Endothelial cell of umbilical vein (primary cell): Measurements from ENCODE around the gene RIPOR1. TPM values are rescaled to one million over a fixed set of nuclear protein-coding genes. Genes with fewer than 3 reads are reported as not detected.
A peak's percentile ranks its signal among the peaks of the same experiment; 100 is the strongest.

Experiments used
- BruUV-seq: library from RNA; stranded (reverse); fragments of 400-500 nt; replicated peaks from 2 replicates; lab custom pipeline; 2021; lab: Mats Ljungman, UMichigan
- CTCF ChIA-PET: fragments of 300-600, 350-600 bp; sonication (Branson Sonifier 250); formaldehyde crosslinking; loops from one replicate; lab custom pipeline; 2021; ENCODE audit warnings: antibody characterized with exemption, inconsistent platforms; lab: Charles Lee
- POLR2A ChIA-PET: fragments of 300-600, 350-600 bp; sonication (Branson Sonifier 250); formaldehyde crosslinking; loops from one replicate; lab custom pipeline; 2021; ENCODE audit warnings: antibody characterized with exemption, inconsistent platforms; lab: Charles Lee
- DNase-seq: peaks from one replicate; pipeline ENCODE4 v3.0.0-alpha.2; 2011; ENCODE audit warnings: low read depth, low spot score
- FAIRE-seq: peaks from 2 replicates; lab custom pipeline; 2011; peaks lifted over from hg19 to GRCh38; lab: Jason Lieb, UNC
- H2AFZ ChIP-seq: 2 replicates; pipeline ENCODE4 v1.6.0; 2012; ENCODE audit warnings: low read depth, low read length, control low read depth, inconsistent platforms
- H3K27ac ChIP-seq: 2 replicates; pipeline ENCODE4 v1.5.1; 2011; ENCODE audit warnings: low read depth, mild to moderate bottlenecking, control low read depth, low read length, moderate library complexity; ENCODE audit not compliant: insufficient read depth
- H3K27me3 ChIP-seq, 2 experiments: 2 replicates each; pipeline versions ENCODE4 v1.6.0 to v1.6.1; 2011; ENCODE audit warnings: low read length in 2 of 2, mixed read lengths in 1 of 2; ENCODE audit not compliant: control insufficient read depth in 2 of 2, insufficient read depth in 2 of 2
- H3K36me3 ChIP-seq, 2 experiments: 2 replicates in 1 of 2; 3 replicates in 1 of 2; pipeline ENCODE4 v1.5.1; 2011; ENCODE audit warnings: low read length in 2 of 2, mild to moderate bottlenecking in 1 of 2, moderate library complexity in 1 of 2; ENCODE audit not compliant: control insufficient read depth in 2 of 2, insufficient read depth in 2 of 2; ENCODE audit errors: extremely low read depth in 1 of 2
- H3K4me1 ChIP-seq: 3 replicates; pipeline ENCODE4 v1.5.1; 2011; ENCODE audit warnings: mild to moderate bottlenecking, low read length; ENCODE audit not compliant: control insufficient read depth, insufficient read depth; ENCODE audit errors: extremely low read depth
- H3K4me2 ChIP-seq: 2 replicates; pipeline ENCODE4 v1.6.1; 2011; ENCODE audit warnings: low read length, control low read depth, mixed read lengths; ENCODE audit not compliant: insufficient read depth
- H3K4me3 ChIP-seq, 3 experiments: fragments of 200-600 bp in 1 of 3; sonication (generic), shearing (Covaris generic) in 1 of 3; replicated peaks in 1 of 3; 2 replicates each; pipeline ENCODE4 v1.5.1; 2011 to 2016; ENCODE audit warnings: control low read depth in 3 of 3, low read length in 3 of 3, mild to moderate bottlenecking in 2 of 3, inconsistent platforms in 1 of 3, low read depth in 1 of 3, moderate library complexity in 1 of 3; ENCODE audit not compliant: insufficient read depth in 1 of 3
- H3K79me2 ChIP-seq: 2 replicates; pipeline ENCODE4 v1.6.0; 2012; ENCODE audit warnings: low read length, inconsistent platforms; ENCODE audit not compliant: control insufficient read depth, insufficient read depth
- H3K9ac ChIP-seq: replicated peaks from 2 replicates; pipeline ENCODE3; 2011; ENCODE audit warnings: low read length, control low read depth; ENCODE audit not compliant: insufficient read depth; ENCODE audit errors: extremely low read depth
- H3K9me1 ChIP-seq: replicated peaks from 3 replicates; pipeline ENCODE4 v1.6.0; 2011; ENCODE audit warnings: mild to moderate bottlenecking, low read length; ENCODE audit not compliant: control insufficient read depth, insufficient read depth; ENCODE audit errors: extremely low read depth
- H3K9me3 ChIP-seq: replicated peaks from 2 replicates; pipeline ENCODE4 v1.5.1; 2012; ENCODE audit warnings: low read length, inconsistent platforms; ENCODE audit not compliant: control insufficient read depth, insufficient read depth
- H4K20me1 ChIP-seq: replicated peaks from 2 replicates; pipeline ENCODE3; 2011; ENCODE audit warnings: mild to moderate bottlenecking, low read length; ENCODE audit not compliant: control insufficient read depth, insufficient read depth; ENCODE audit errors: extremely low read depth
- EZH2 ChIP-seq: IDR thresholded peaks from 2 replicates; pipeline ENCODE4 v1.6.1; 2012; ENCODE audit warnings: borderline replicate concordance, low read depth, mild to moderate bottlenecking, moderate library complexity, low read length, inconsistent platforms; ENCODE audit not compliant: severe bottlenecking
- FOS ChIP-seq: IDR thresholded peaks from 2 replicates; pipeline ENCODE4 v1.6.1; 2011; ENCODE audit warnings: mild to moderate bottlenecking, low read length, moderate library complexity, borderline replicate concordance; ENCODE audit not compliant: insufficient read depth
- GATA2 ChIP-seq: IDR thresholded peaks from 2 replicates; pipeline ENCODE4 v1.7.0; 2011; ENCODE audit warnings: low read depth, mild to moderate bottlenecking, moderate library complexity, mixed read lengths, low read length; ENCODE audit not compliant: insufficient read length, insufficient read depth
- JUN ChIP-seq: IDR thresholded peaks from 2 replicates; pipeline ENCODE4 v1.6.1; 2011; ENCODE audit warnings: borderline replicate concordance, low read depth; ENCODE audit not compliant: insufficient read length, insufficient read depth
- MYC ChIP-seq: IDR thresholded peaks from one replicate; pipeline ENCODE4 v1.6.1; 2011; ENCODE audit warnings: mild to moderate bottlenecking, low read depth, low read length
- POLR2A ChIP-seq: IDR thresholded peaks from 2 replicates; pipeline ENCODE4 v1.6.1; 2012; ENCODE audit warnings: low read depth, mild to moderate bottlenecking, control low read depth, low read length
- POLR2AphosphoS5 ChIP-seq: IDR thresholded peaks from 2 replicates; pipeline ENCODE4 v1.6.1; 2012; ENCODE audit warnings: low read depth, mild to moderate bottlenecking, control low read depth, low read length, moderate library complexity; ENCODE audit not compliant: insufficient read depth
- dilution Hi-C: fragments of 300-500 bp; cut with MboI; formaldehyde crosslinking; loops from one replicate; pipeline ENCODE4 v1.15.0; 2019; ENCODE audit warnings: low sequenced_read_pairs; ENCODE audit not compliant: extremely low pct_ligation_motif_present
- intact Hi-C: fragments of 100-400 bp; cut with micrococcal nuclease; formaldehyde crosslinking; loops from one replicate; pipeline ENCODE4 v1.10.0; 2022
- polyA plus RNA-seq, 4 experiments: library from polyadenylated mRNA; depleted of rRNA in 3 of 4; stranded (reverse) in 3 of 4; unstranded in 1 of 4; fragments of >200 nt; gene quantifications; 2 replicates each; pipeline versions ENCODE4 v1.2.1 to v1.2.3, GENCODE V29; 2011 to 2012; ENCODE audit warnings: missing spikeins in 1 of 4
- total RNA-seq: library from RNA; stranded (reverse); gene quantifications from 2 replicates; pipeline ENCODE4 v1.2.3, GENCODE V29; 2021
- TF ChIP-seq, protein P1 (sequence below), 2 donors: IDR thresholded peaks; 1 replicate in 1 of 2; 2 replicates in 1 of 2; pipeline ENCODE4 v1.5.1; 2011; ENCODE audit warnings: low read length in 2 of 2, mild to moderate bottlenecking in 2 of 2, moderate library complexity in 2 of 2, control low read depth in 1 of 2, inconsistent platforms in 1 of 2, low read depth in 1 of 2; ENCODE audit not compliant: insufficient read depth in 1 of 2; ENCODE audit errors: extremely low read depth in 1 of 2
- TF ChIP-seq, protein P2 (sequence below): IDR thresholded peaks from 2 replicates; pipeline ENCODE4 v1.6.1; 2011; ENCODE audit not compliant: insufficient read depth, insufficient read length

The RIPOR1 gene
- total and polyA plus RNA-seq, 2 donors (not counting 3 experiments of a cell fraction or from before 2014, with no cell fraction given), result 45.3 to 144 TPM

DNA sequence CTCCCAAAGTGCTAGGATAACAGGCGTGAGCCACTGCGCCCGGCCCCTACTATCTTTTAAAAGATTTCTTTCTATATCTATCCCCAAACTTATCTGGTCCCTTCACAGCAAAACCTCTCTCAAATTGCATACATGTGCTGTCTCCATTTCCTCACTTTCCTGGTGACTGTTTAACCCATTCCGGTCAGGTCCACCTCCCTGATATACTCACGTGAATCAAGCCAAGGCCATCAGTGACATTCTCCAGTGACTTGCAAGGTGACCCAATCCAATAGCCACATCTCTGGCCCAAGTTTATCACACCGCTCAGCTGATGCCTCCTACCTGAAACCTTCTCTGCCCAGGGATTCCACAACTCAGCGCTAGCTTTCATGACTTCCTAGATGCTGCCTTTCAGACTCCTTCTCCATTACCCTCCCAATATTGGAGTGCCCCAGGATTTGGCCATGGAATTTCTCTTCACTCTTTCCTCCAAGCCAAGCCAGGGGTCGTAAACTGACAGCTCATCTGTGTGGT is 32.3 kb downstream of the RIPOR1 start:
- Histone ChIP-seq H3K4me2 (peak overlapping the region; percentile 37), H3K4me1 (peaks cover 23% of the 10 kb centered on the region), H3K79me2 (peaks cover 29% of the 10 kb centered on the region), H3K9ac (no peak overlapping the region), H4K20me1 (no peaks in the 10 kb centered on the region), H3K4me3 (no peak overlapping the region), H3K9me1 (no peaks in the 10 kb centered on the region), H2AFZ (no peak overlapping the region), H3K36me3 (no peaks in the 10 kb centered on the region), H3K9me3 (no peaks in the 10 kb centered on the region), H3K27me3 (no peaks in the 10 kb centered on the region), H3K27ac (no peak overlapping the region)
- FAIRE-seq, result no peak
- DNase-seq, result no peak
- dilution Hi-C loops, result no loop called here
- intact Hi-C loops, result loop anchor here (5.0 kb wide), 1 partner anchor 51 kb away; no protein-coding TSS in a partner anchor
- CTCF ChIA-PET, result interaction anchor here (2.3 to 9.9 kb wide), 6 partner anchors 11 to 112 kb away, joined by 8 to 177 read pairs (median 30); partner anchors contain the start of genes ACD and CARMIL2
- TF ChIP-seq, protein P1, sequence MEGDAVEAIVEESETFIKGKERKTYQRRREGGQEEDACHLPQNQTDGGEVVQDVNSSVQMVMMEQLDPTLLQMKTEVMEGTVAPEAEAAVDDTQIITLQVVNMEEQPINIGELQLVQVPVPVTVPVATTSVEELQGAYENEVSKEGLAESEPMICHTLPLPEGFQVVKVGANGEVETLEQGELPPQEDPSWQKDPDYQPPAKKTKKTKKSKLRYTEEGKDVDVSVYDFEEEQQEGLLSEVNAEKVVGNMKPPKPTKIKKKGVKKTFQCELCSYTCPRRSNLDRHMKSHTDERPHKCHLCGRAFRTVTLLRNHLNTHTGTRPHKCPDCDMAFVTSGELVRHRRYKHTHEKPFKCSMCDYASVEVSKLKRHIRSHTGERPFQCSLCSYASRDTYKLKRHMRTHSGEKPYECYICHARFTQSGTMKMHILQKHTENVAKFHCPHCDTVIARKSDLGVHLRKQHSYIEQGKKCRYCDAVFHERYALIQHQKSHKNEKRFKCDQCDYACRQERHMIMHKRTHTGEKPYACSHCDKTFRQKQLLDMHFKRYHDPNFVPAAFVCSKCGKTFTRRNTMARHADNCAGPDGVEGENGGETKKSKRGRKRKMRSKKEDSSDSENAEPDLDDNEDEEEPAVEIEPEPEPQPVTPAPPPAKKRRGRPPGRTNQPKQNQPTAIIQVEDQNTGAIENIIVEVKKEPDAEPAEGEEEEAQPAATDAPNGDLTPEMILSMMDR (IDR thresholded peaks at IDR 0.05; ENCODE audit: extremely low read depth in 1 of 2, insufficient read depth in 1 of 2, low read depth in 1 of 2, low read length in 2 of 2), result no peak
- TF ChIP-seq FOS (no peak), GATA2 (no peak), JUN (no peak), POLR2A (no peak), MYC (no peak), POLR2AphosphoS5 (no peak), EZH2 (no peak)
- TF ChIP-seq, protein P2, sequence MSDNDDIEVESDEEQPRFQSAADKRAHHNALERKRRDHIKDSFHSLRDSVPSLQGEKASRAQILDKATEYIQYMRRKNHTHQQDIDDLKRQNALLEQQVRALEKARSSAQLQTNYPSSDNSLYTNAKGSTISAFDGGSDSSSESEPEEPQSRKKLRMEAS, result no peak
- BruUV-seq, result no TSS peak
- POLR2A ChIA-PET, result interaction anchor here (0.9 to 3.0 kb wide), 3 partner anchors 9 to 23 kb away, joined by 4 to 24 read pairs (median 5); no protein-coding TSS in a partner anchor
